LNCaP clone FGC (cell line): Measurements from ENCODE around the gene REV3L.

Experiments used
- DNase-seq: peaks from one replicate; pipeline ENCODE4 v3.0.0-alpha.2; 2011; ENCODE audit warnings: low read depth
- H3K4me3 ChIP-seq: 2 replicates; pipeline ENCODE4 v1.5.1; 2011; ENCODE audit warnings: mild to moderate bottlenecking, low read depth, low read length, control low read depth
- CTCF ChIP-seq: IDR thresholded peaks from 2 replicates; pipeline ENCODE4 v1.5.1; 2012; ENCODE audit warnings: mild to moderate bottlenecking; ENCODE audit not compliant: control insufficient read depth, insufficient read depth; ENCODE audit errors: extremely low read depth

Gene REV3L

GRCh38 chr6:111487661-111488060 is 4.6 kb upstream of the REV3L start:
- DNase-seq = no peak
- TF ChIP-seq CTCF = no peak
- no peak overlapping the region for H3K4me3 ChIP-seq

GRCh38 chr6:111486921-111487320 is 3.9 kb upstream of the REV3L start:
- H3K4me3 ChIP-seq = no peak overlapping the region
- no peak for DNase-seq

GRCh38 chr6:111486475-111486874 is 3.5 kb upstream of the REV3L start:
- DNase-seq = no peak
- no peak overlapping the region for H3K4me3 ChIP-seq
- TF ChIP-seq CTCF = no peak

More at GRCh38 chr6:111486921-111487320, 3.9 kb upstream of the REV3L start:
- TF ChIP-seq CTCF = no peak

GRCh38 chr6:111485342-111485741 is 2.3 kb upstream of the REV3L start:
- H3K4me3 ChIP-seq = no peak overlapping the region

GRCh38 chr6:111484633-111484930 is 1.6 kb upstream of the REV3L start:
- DNase-seq = no peak
- no peak for TF ChIP-seq CTCF
- peak overlapping the region; percentile 69 for H3K4me3 ChIP-seq

More at GRCh38 chr6:111485342-111485741, 2.3 kb upstream of the REV3L start:
- TF ChIP-seq CTCF = no peak
- DNase-seq = no peak

- DNase-seq = peak; percentile 80
- TF ChIP-seq CTCF = no peak
- H3K4me3 ChIP-seq = peak overlapping the region; percentile 69
Observed at GRCh38 chr6:111483736-111484632, 966 bp upstream of the REV3L start.
